ENCODE data around the gene DNAH10. TPM values are rescaled to one million over a fixed set of nuclear protein-coding genes. Genes with fewer than 3 reads are reported as not detected.

DNAH10 gene
- total RNA-seq, 1 donor from 2014 or later = under 0.01 TPM

GRCh38 chr12:123860377-123860776, 98.3 kb downstream of the DNAH10 start:
- no peaks in the 10 kb centered on the region for H3K27me3 ChIP-seq (ENCODE audit: control insufficient read depth, insufficient read depth, low read length)
- H3K4me3 ChIP-seq (ENCODE audit: low read depth, low read length) = no peak overlapping the region
- no peak for FAIRE-seq
- no peaks in the 10 kb centered on the region for H3K36me3 ChIP-seq (ENCODE audit: control insufficient read depth, insufficient read depth, low read length)
- no peak for TF ChIP-seq CTCF (IDR thresholded peaks at IDR 0.05; ENCODE audit: insufficient read depth, low read length, severe bottlenecking)
- no peak for DNase-seq (ENCODE audit: low read depth)

GRCh38 chr12:123861392-123861791, 99.3 kb downstream of the DNAH10 start:
- no peak overlapping the region for H3K4me3 ChIP-seq (ENCODE audit: low read depth, low read length)
- DNase-seq (ENCODE audit: low read depth) (no peak), FAIRE-seq (no peak)
- no peaks in the 10 kb centered on the region for H3K27me3 ChIP-seq (ENCODE audit: control insufficient read depth, insufficient read depth, low read length)
- TF ChIP-seq CTCF (IDR thresholded peaks at IDR 0.05; ENCODE audit: insufficient read depth, low read length, severe bottlenecking) = no peak
- no peaks in the 10 kb centered on the region for H3K36me3 ChIP-seq (ENCODE audit: control insufficient read depth, insufficient read depth, low read length)

DNA sequence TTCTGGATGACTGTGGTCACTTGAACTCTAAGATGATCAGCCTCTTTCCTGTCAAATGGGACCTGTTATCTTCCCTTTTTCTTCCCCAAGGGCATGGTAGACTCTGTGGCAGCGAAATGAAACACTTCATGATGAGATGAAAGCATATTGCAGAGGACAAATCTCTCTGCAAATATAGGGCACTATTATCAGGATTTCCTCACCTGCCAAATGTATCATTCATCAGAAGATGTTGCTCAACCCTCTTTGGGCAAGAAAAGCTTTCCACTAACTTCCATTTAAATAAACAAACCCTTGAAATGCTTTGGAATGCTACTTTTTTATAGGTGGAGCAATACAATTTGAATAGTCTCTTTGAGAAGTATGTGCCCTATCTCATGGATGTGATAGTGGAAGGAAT, 105.0 kb downstream of the DNAH10 start:
- DNase-seq (ENCODE audit: low read depth) (peak; percentile 25), FAIRE-seq (no peak)
- peaks cover 2% of the 10 kb centered on the region for H3K27me3 ChIP-seq (ENCODE audit: control insufficient read depth, insufficient read depth, low read length)
- H3K36me3 ChIP-seq (ENCODE audit: control insufficient read depth, insufficient read depth, low read length) = no peaks in the 10 kb centered on the region
- no peak for TF ChIP-seq CTCF (IDR thresholded peaks at IDR 0.05; ENCODE audit: insufficient read depth, low read length, severe bottlenecking)
- no peak overlapping the region for H3K4me3 ChIP-seq (ENCODE audit: low read depth, low read length)

GRCh38 chr12:123868791-123869190, 106.7 kb downstream of the DNAH10 start:
- H3K27me3 ChIP-seq (ENCODE audit: control insufficient read depth, insufficient read depth, low read length) = peaks cover 2% of the 10 kb centered on the region
- DNase-seq (ENCODE audit: low read depth) (no peak), FAIRE-seq (no peak)
- TF ChIP-seq CTCF (IDR thresholded peaks at IDR 0.05; ENCODE audit: insufficient read depth, low read length, severe bottlenecking) = no peak
- no peak overlapping the region for H3K4me3 ChIP-seq (ENCODE audit: low read depth, low read length)
- no peaks in the 10 kb centered on the region for H3K36me3 ChIP-seq (ENCODE audit: control insufficient read depth, insufficient read depth, low read length)

DNA sequence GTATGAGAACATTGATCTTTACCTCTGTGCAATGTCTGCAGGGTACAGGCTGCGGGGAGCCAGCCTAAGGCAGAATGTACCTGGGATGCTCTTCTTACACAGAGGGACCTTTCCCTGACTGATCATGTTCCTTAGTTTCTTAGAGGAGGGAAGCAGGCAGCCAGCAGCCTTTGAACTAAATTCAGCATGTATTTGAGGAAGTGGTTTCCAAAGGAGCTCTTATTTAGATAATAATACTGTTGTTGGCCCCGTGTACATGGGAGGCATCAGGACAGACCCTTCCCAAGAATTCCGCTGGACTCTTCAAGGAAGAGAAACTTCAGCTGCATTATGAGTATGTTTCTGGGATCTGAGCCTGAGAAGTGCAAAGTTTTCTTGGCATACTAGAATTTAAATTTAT, 111.7 kb downstream of the DNAH10 start:
- H3K4me3 ChIP-seq (ENCODE audit: low read depth, low read length) = no peak overlapping the region
- FAIRE-seq (no peak), DNase-seq (ENCODE audit: low read depth) (no peak)
- no peaks in the 10 kb centered on the region for H3K36me3 ChIP-seq (ENCODE audit: control insufficient read depth, insufficient read depth, low read length)
- no peak for TF ChIP-seq CTCF (IDR thresholded peaks at IDR 0.05; ENCODE audit: insufficient read depth, low read length, severe bottlenecking)
- peaks cover 2% of the 10 kb centered on the region for H3K27me3 ChIP-seq (ENCODE audit: control insufficient read depth, insufficient read depth, low read length)

DNA sequence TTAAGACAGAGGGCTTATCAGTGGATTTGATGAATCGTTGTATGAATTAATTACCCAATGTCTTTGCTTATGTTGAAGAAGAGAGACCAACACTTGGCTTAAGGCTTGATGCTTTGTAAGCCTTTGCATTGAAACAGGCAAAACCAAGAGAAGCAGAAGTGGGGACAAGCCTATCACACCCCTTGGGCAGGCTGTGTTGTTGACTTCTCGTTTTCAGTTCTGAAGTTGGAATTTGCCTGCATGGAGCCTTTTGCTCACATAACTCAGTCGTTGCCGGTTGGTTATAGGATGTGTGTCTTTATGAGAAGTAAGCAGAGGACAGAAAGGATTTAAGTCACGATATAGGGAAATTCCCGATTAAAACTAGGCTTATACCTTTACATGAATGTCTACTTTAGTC, 115.9 kb downstream of the DNAH10 start:
- H3K36me3 ChIP-seq (ENCODE audit: control insufficient read depth, insufficient read depth, low read length) = no peaks in the 10 kb centered on the region
- no peak overlapping the region for H3K4me3 ChIP-seq (ENCODE audit: low read depth, low read length)
- no peak for DNase-seq (ENCODE audit: low read depth)
- TF ChIP-seq CTCF (IDR thresholded peaks at IDR 0.05; ENCODE audit: insufficient read depth, low read length, severe bottlenecking) = no peak
- H3K27me3 ChIP-seq (ENCODE audit: control insufficient read depth, insufficient read depth, low read length) = no peaks in the 10 kb centered on the region
- FAIRE-seq = no peak
